ENCODE measurements around the gene SOBP.

- no peak for TF ChIP-seq CTCF (IDR thresholded peaks at IDR 0.05)
- no peak for TF ChIP-seq EZH2 (IDR thresholded peaks at IDR 0.05; ENCODE audit: borderline replicate concordance, insufficient read depth, low read depth, low read length, poor library complexity, severe bottlenecking)
Observed at GRCh38 chr6:107616775-107617174, 126.9 kb downstream of the SOBP start.
